SK-N-DZ (cell line): ENCODE data around the gene PARD3.

Source experiments
- DNase-seq: peaks from one replicate; pipeline ENCODE4 v3.0.0-alpha.2; 2015; ENCODE audit warnings: low spot score

The PARD3 gene

DNA sequence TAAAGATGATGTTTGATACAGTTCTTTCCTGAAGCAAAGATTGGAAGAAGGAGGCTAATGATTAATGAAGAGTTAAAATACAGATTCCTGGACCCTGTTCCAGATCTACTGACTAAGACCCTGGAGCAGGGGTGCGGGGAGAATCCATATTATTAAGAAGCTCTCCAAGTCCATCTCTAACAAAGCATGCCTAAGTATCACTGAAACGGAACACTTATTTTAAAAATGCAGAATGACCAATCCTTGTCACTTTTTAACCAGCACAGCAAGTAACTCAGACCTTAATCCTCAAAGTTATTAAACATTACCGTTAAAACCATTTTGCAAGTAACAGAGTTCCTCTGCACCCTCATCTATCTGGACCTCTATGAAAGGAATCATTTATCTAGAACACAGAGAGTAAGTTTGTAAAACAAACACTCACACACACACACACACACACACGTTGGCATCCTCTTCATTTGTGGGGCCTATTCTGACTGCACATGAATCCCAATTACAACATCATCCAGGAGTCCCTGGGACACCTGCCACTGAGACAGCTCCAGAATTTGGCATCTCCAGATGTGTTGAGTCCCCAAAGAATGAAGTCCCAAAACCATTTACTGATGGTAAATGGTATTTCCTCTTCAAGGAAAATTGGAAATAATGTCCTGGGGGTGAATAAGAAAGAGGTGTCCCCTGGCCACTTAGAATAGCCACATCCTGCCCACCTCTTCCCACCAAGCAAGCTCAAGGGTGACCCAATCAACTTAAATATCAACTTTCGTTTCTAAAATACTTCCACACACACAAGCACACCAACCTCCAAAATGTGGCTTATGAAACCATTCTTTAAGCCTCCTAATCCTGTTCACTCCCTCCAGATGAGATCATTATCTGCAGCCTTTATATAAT lies 117.5 kb downstream of the PARD3 start:
- DNase-seq = no peak

GRCh38 chr10:34696423-34696822 lies 118.7 kb downstream of the PARD3 start:
- DNase-seq = no peak

- no peak for DNase-seq
Measured at GRCh38 chr10:34690383-34691049, 124.6 kb downstream of the PARD3 start.

DNA sequence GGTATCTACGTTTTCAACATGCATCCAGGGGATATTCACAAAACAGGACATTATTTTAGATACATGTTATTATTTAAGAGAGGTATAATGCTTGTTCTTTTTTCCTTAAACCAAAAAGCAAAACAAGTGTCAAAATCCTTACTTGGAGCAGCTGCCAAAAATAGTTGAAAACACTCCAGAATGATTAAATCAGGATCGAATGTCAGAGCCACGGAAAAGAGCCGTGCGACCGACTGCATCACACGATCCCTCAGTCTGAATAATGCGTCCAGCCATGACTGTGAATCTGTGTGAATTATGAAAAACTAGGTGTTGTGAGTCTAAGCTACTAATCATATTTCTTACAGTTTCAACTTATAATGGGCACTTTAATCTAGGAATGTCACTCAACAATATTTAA lies 126.0 kb downstream of the PARD3 start:
- no peak for DNase-seq

DNA sequence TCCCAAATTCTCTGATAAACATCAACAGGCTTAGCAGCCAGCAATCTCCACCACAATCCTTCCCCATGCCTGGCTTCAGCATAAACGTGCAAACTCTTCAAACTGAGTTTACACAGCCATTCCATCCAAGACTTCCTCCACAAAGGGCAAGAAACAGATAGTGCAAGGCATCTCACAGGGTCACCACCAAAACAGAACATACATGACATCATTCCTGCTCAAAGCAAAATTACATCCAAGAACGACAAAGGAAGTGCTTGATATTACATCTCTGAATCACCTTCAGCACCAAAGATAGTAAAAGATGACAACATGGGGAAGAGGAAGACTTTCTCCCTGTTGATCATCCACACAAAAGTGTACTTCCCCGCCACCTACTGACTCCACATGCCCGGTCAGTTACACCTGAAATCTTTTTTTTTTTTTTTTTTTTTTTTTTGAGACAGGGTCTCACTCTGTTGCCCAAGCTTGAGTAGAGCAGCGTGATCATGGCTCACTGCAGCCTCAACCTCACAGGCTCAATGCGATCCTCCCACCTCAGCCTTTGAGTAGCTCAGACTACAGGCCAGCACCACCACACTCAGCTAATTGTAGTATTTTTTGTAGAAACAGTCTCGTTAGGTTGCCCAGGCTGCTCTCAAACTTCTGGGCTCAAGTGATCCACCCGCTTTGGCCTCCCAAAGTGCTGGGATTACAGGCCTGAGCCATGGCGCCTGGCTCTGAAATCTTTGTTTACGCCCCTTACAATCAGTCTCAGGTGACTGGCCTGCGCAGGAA lies 127.5 kb downstream of the PARD3 start:
- no peak for DNase-seq

- no peak for DNase-seq
Measured at GRCh38 chr10:34682580-34682979, 132.5 kb downstream of the PARD3 start.

DNA sequence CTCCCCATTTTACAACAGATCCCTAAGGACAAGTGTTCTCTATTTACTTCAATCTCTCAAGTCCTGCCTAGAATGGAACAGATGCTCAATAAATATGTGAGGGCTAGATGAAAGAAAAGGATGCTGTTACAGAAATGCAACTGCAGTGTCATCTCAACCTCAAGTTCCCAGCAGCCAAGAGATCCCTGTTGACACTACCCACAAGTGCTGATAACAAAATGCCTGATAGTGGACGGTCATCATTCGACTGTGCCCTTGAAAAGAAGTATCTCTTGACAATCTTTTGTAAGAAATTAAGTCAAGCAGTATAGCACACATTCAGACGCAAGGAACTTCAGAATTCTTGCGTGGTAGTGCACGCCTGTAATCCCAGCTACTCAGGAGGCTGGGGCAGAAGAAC lies 133.2 kb downstream of the PARD3 start:
- DNase-seq = no peak

DNA sequence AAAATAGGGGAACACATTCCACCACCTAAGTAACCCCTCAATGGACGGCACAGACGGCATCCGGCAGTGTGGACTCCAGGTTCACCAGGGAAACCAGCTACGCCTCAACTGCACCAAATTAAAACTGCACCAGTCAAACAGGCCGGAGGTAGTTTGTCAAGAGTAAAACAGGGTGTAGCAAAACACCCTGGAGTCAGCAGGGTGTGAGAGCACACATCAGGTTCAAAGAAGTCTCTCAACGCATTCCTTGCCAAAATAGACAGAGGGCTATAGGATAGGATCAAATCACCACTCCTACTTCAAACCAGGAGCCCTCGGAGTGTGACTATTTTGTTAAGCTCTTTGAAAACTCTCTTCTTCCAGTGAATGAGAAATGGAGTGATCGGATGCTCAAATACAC lies 135.9 kb downstream of the PARD3 start:
- DNase-seq = no peak

GRCh38 chr10:34677591-34677990 lies 137.5 kb downstream of the PARD3 start:
- DNase-seq = peak; percentile 11

DNA sequence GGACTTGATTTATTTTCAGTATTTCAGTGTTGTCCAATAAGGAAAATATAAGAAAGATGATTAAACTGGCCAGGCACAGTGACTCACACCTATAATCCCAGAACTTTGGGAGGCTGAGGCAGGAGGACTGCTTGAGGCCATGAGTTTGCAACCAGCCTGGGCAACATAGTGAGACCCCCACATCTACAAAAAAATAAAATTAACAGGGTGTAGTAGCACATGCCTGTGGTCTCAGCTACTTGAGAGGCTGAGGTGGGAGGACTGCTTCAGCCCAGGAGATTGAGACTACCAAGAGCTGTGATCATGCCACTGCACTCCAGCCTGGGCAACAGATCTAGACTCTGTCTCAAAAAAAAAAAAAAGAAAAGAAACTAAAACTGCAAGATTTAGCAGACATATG lies 138.0 kb downstream of the PARD3 start:
- DNase-seq = no peak

- DNase-seq = no peak
Measured at GRCh38 chr10:34674176-34674575, 140.9 kb downstream of the PARD3 start.

DNA sequence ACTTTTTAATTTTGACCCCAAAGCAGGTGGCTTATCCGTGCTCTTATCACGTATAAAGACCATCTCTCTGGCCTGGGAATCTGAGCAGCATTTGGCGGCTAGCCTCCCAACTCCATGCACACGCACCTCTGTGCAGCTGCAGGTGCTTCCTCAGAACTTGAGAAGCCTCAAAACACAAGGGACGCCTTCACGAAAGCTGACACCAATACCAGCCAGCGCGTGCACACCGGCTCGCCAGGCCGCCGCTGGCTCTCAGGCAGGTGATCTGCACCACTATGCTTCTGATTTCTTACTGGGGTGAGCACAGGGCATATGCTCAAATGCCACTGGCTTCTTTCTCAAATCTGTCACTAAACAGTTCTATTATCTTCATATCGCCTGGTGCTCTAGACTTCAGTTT lies 145.0 kb downstream of the PARD3 start:
- no peak for DNase-seq

GRCh38 chr10:34669079-34669478 lies 146.0 kb downstream of the PARD3 start:
- DNase-seq = no peak

DNA sequence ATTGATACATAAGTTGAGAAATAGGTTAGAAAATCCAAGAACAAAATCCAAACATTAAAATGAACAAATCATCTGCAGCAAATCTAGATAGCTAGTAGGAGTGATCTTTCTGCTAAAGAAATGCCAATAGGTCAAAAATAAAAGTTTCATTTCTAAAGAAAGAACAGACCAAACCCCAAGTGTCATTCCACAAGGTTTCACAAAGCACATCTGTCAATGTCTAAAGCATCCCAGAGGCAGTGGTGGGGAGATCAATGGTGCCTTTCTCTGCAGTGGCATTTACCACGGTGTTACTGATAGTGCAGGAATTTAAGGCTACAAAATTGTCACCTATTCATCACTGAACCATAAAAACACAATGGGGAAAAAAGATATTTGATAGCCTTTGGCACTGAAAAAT lies 147.9 kb downstream of the PARD3 start:
- DNase-seq = no peak

GRCh38 chr10:34666008-34666704 lies 148.9 kb downstream of the PARD3 start:
- DNase-seq = peak; percentile 85

DNA sequence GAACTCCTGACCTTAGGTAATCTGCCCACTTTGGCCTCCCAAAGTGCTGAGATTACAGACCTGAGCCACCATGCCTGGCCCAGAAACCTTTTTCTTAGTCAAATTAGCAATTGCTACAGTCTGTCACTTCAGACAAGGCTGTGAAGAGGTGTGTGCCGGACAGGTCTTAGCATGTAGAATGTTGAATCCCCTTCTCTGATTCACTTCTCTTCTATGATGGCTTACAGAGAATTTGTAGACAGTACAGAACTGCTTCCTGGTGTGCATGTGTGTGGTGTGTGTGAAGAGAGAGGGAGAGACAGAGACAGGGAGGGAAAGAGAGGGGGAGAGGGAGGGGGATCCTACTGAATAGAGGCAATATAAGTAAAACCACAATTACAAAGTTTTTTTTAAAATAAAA lies 150.4 kb downstream of the PARD3 start:
- DNase-seq = no peak

- no peak for DNase-seq
Measured at GRCh38 chr10:34661580-34661979, 153.5 kb downstream of the PARD3 start.

DNA sequence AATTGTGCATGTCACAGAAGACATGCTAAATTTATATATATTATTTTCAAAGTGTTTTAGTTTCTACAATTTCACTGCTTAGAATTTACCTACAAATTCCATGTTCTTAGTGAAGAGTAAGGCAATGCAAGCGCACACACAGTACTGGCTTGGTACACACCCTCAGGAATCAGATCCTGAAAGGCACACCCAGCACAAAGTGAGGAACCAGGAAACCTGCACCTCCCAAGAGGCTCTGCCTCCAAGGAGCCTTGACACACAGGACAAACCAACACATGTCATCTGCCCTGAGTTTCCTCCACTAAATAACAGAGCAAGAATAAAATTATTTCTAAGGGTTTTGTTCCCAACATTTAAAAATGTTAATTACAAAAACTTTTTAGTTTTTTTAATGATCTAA lies 156.2 kb downstream of the PARD3 start:
- no peak for DNase-seq

- no peak for DNase-seq
Measured at GRCh38 chr10:34656661-34657060, 158.4 kb downstream of the PARD3 start.

DNA sequence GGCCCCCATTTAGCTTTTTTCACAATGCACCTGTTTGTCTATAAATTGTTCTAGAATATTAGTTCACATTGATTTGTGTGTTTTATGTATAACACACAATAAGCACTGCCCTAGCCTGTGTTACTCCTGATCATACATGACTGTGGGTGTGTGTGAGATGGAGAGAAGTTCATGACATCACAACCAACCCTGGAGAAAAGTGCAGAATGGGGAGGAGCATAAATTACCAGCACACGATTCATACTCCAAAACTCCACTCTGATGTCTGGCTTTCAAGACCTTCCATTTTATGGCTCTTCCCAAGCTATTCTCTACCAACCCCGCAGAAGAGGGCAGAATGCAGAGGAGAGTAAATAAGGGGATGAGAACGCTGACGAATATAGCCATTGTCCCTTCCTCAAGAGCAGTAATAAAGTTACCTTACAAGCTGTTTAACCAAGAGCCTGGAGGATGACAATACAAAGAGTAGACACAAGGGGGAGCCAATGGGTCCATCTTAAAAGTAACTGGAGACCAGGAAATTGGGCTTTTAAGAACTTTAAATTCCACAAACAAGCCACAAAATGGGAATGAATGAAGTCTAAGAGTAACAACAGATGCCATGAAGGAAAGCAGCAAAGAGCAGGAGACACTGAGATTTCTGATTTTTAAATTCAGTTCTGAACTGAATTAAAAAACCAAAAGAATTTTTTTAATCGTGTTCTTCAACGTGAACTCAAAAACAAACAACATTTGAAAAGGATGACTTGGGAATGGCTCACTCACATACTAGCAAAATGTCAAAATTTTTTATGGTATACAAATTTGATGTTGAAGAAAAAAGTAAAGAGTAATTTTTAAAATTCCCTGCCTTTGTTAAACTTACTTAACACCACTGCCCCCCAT lies 159.6 kb downstream of the PARD3 start:
- DNase-seq = peak; percentile 57

- DNase-seq = no peak
Measured at GRCh38 chr10:34654211-34654610, 160.9 kb downstream of the PARD3 start.
